ENCODE measurements around the gene DCC.

DNA sequence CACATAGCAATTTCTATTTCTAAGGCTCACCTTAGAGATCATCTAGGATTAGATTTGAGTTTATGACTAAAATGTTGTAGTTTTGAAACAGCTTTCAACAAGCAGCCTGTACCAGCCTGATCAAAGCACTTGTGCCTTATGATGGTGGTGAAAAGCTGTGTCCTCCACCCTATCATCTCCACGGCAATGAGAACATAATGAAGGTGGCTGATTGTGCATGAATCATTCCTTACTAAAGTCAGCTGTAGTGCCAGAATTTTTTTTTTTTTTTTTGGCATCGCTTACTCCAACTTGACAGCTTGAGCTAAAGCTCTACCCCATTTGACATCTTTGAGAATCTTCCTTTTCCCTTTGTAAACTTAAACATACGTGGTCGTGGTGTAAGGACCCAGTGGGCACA is 86.0 kb downstream of the DCC start:
- no peak for TF ChIP-seq FOXP2 (optimal IDR thresholded peaks at IDR 0.05; ENCODE audit: control extremely low read depth, extremely low read length, insufficient read depth)
- TF ChIP-seq EZH2 (IDR thresholded peaks at IDR 0.05) = no peak
- no peak for TF ChIP-seq POLR2AphosphoS5 (IDR thresholded peaks at IDR 0.05; ENCODE audit: borderline replicate concordance, low read depth, low read length)

Measured in SK-N-MC (cell line).